Measurements from ENCODE around the gene ITPRIP.

The ITPRIP gene

DNA sequence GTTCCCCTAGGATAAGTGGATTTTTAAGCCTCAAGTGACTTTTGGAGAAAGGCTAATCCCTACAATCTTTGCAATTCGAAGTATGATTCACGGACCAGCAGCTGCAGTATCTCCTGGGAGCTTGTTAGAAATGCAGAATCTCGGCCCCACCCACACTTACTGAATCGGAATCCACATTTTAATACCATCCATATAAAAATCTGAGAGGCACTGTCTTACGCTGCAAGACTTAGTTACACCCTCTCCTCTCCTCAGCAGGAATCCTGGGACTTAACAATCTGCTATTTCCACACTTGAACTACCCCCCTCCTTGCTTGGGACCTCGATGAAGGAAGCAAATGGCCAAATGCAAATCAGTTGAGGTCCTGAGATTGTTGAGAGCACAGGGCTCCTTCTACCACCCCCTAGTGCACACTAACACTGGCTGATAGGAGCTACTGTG is 21.0 kb downstream of the ITPRIP start:
- no peak overlapping the region for H3K4me3 ChIP-seq (ENCODE audit: low read depth, low read length)
- peak; percentile 14 for TF ChIP-seq CTCF (conservative IDR thresholded peaks at IDR 0.05; ENCODE audit: low read depth, low read length)
- DNase-seq (ENCODE audit: low read depth): peak; percentile 77

- no peak overlapping the region for H3K4me3 ChIP-seq (ENCODE audit: low read depth, low read length)
- no peak for TF ChIP-seq CTCF (conservative IDR thresholded peaks at IDR 0.05; ENCODE audit: low read depth, low read length)
- DNase-seq (ENCODE audit: low read depth): no peak
Observed at GRCh38 chr10:104316321-104317099, 21.8 kb downstream of the ITPRIP start.

GRCh38 chr10:104315486-104315921 is 22.8 kb downstream of the ITPRIP start:
- DNase-seq (ENCODE audit: low read depth): no peak
- H3K4me3 ChIP-seq (ENCODE audit: low read depth, low read length): no peak overlapping the region
- no peak for TF ChIP-seq CTCF (conservative IDR thresholded peaks at IDR 0.05; ENCODE audit: low read depth, low read length)

GRCh38 chr10:104314591-104315485 is 23.4 kb downstream of the ITPRIP start:
- TF ChIP-seq CTCF (conservative IDR thresholded peaks at IDR 0.05; ENCODE audit: low read depth, low read length): no peak
- no peak for DNase-seq (ENCODE audit: low read depth)

DNA sequence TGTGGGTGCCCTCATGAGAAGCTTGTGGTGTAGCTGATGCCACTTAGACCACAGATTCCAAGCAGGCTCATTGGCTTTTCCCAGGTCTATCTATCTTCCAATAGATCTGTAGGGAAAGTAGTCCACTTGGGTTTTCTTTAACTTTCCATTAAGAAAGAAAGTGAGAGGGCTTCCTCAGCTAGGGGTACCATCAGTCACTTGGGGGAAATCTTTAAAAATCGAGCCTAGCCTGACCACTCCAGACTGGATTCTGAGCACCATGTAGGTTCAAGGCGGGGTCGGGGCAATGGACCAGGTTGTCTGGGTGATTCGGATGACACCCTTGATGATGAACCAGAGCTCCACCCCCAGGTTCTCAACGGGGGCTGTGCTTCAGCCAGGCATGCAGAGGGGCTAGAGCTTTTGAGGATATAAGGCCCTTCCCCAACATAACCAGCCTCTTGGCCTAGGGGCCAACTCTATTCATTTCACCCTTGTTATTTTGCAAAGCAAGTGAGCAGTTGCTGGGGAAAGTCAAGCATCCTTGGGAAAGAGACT is 27.0 kb downstream of the ITPRIP start:
- no peak for TF ChIP-seq CTCF (conservative IDR thresholded peaks at IDR 0.05; ENCODE audit: low read depth, low read length)
- no peak overlapping the region for H3K4me3 ChIP-seq (ENCODE audit: low read depth, low read length)
- DNase-seq (ENCODE audit: low read depth): peak; percentile 30

More at GRCh38 chr10:104314591-104315485, 23.4 kb downstream of the ITPRIP start:
- no peak overlapping the region for H3K4me3 ChIP-seq (ENCODE audit: low read depth, low read length)

- no peak for TF ChIP-seq CTCF (conservative IDR thresholded peaks at IDR 0.05; ENCODE audit: low read depth, low read length)
- no peak overlapping the region for H3K4me3 ChIP-seq (ENCODE audit: low read depth, low read length)
- peak; percentile 84 for DNase-seq (ENCODE audit: low read depth)
Observed at GRCh38 chr10:104309980-104310978, 28.0 kb downstream of the ITPRIP start.
